GM18526 (cell line): ENCODE data around the gene IST1.

Experiments
- POLR2A ChIP-seq: IDR thresholded peaks from 3 replicates; pipeline ENCODE4 v1.6.1; 2011; ENCODE audit not compliant: insufficient read length; ENCODE audit errors: extremely low read depth

Gene IST1

GRCh38 chr16:71963125-71963875 is 68.0 kb downstream of the IST1 start:
- no peak for TF ChIP-seq POLR2A

- TF ChIP-seq POLR2A: no peak
Observed at GRCh38 chr16:71965223-71965622, 69.9 kb downstream of the IST1 start.

- no peak for TF ChIP-seq POLR2A
Observed at GRCh38 chr16:71966932-71967331, 71.6 kb downstream of the IST1 start.

- no peak for TF ChIP-seq POLR2A
Observed at GRCh38 chr16:71969353-71969752, 74.0 kb downstream of the IST1 start.

- TF ChIP-seq POLR2A: no peak
Observed at GRCh38 chr16:71971571-71971970, 76.2 kb downstream of the IST1 start.

- TF ChIP-seq POLR2A: no peak
Observed at GRCh38 chr16:71972356-71972755, 77.0 kb downstream of the IST1 start.

- TF ChIP-seq POLR2A: no peak
Observed at GRCh38 chr16:71973001-71973400, 77.7 kb downstream of the IST1 start.

GRCh38 chr16:71974068-71974818 is 78.9 kb downstream of the IST1 start:
- no peak for TF ChIP-seq POLR2A
